DMS53 (cell line): ENCODE measurements around the gene BOD1.

Experiments used
- DNase-seq: peaks from one replicate; lab custom pipeline; 2025; lab: John Stamatoyannopoulos, UW

The BOD1 gene

DNA sequence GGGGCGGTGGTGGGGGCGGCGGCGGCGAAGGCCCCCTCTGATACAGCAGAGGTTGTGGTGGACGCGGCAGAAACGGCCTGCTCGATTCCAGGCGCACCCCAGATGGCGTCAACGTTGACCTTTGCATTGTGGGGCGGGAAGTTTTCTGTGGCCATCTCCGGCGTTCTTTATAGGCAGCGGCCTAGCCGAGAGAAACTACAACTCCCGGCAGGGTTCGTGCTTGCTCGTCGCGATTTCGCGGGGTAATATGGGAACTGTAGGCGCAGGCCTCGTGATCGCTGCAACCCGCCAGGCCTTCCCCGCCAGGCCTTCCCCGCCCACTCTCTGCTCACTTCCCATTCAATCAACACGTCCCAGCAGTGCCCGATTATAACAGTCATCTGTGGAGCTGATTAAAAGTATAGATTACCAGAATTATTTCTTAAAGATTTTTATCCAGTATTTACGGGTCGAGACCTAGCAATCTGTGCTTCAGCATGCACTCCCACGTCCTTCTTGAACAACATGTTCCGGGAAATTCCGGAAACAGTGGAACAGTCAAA lies at the start of gene BOD1:
TSS of gene BOD1 (minus strand) at position 74 of the 542 bp plus-strand sequence. CDS start 214 bp downstream, outside the sequence.
- peak; percentile 99 for DNase-seq

- DNase-seq, result no peak
Observed at GRCh38 chr5:173665326-173665725, 48.9 kb upstream of the BOD1 start.

DNA sequence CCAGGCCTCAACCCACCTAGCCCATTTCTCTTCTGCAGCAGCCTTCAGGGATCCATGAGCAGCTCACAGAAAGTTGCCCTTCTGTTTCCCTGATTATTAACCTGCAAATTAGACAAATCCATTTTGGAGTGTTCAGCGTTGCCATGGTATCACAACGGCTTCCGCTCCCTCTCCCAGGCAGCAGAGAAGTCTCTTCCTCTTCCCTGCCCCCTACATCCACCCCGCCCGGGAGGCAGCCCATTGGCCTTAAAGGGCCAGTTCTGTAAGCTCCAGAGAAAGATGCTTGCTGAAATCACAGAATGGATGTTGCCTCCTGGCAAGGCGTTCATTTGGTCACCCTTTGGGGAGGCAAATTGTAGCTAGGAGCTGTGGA lies 47.7 kb upstream of the BOD1 start:
- DNase-seq, result no peak

DNA sequence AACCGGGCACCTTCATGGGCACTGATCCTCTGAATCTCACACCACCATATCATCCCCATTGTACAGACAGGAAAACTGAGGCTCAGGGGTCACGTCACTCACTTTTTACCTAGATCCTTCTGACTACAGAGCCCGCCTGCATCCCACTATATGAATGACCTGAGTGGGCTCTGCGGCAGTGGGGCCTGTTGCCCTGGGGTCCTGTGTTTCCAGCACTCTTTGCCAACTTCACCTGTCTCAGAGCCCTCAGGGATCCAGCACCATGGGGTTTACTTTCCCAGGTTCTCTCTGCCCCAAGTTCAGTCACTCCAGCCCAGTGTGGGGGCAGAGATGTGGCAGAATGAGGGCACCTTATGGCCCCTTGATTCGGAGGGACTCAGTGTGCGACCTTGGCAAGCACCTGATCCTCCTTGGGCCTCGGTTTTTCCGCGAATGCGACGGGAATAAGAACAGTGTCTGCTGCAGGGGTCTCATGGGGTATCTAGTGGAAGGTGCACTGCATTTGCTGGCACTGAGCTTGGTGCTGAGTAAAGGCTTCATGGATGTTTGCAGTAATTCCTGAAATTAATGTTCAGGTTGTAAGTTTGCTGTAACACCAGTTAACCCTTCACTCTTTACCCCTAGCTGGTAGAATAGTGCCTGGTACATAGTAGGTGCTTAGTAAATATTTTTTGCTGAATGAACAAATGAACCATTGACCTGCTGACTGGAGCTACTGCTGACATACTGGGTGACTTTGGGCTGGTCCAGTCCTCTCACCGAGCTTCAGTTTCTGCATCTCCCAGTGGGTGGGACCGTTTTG lies 47.1 kb upstream of the BOD1 start:
- no peak for DNase-seq

GRCh38 chr5:173662581-173663351 lies 46.3 kb upstream of the BOD1 start:
- DNase-seq, result peak; percentile 41

- no peak for DNase-seq
Observed at GRCh38 chr5:173660481-173661280, 44.2 kb upstream of the BOD1 start.

- DNase-seq, result no peak
Observed at GRCh38 chr5:173659423-173659822, 43.0 kb upstream of the BOD1 start.

DNA sequence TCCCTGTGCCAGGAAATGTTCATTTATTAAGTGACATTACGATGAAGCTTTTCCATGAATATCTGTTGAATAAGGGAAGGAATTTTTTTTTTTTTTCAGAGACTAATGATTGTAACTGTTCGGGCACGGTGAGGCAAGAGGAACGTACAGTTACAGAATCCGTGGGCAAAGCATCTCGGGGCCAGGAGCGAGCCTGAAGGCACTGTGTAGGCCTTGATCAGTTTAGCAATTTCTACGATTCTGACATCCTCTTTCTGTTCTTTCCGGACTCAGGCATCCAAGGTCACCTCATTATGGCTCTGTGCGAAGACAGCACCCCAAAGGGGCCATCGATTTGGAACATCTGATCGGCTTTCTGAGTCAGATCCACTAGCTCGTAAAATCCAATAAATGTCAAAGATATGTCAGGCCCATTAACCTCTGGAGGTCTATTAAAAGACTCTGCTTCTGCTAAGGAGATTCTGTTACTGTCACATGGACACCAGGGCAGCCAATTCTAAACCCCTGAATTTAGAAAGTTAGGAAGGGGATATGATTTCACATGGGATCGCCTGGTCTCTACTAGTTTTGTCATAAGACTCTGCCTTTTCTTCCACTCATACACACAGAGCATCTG lies 41.4 kb upstream of the BOD1 start:
- no peak for DNase-seq

DNA sequence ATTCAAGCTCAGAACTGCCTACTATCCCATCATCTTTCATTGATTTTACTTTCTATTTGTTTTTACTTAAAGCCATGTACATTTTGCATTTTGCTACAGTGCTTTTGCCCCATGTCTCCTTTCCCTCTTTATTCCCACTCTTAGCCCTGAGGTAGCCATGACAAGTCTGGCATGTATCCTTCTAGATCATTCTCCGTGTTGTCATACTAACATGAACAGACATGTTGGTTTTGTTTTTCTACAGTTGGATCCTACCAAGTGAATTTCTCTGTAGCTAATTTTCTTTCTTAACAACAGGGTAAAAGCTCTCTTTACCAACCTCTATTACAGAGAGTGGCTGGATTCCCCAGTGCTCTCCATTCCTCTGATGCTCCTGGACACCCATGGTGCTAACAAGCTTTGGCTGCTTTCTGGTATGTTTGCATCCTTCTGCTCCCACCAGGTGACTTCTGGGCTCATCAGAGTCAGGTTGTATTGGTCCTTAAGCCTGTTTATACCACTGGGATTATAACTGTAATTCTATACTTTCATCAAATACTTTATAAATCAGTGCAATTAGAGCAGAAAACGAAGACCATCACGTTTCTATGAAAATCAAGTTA lies 38.8 kb upstream of the BOD1 start:
- no peak for DNase-seq

- DNase-seq, result no peak
Observed at GRCh38 chr5:173653822-173654523, 37.5 kb upstream of the BOD1 start.

- DNase-seq, result no peak
Observed at GRCh38 chr5:173648308-173648866, 31.9 kb upstream of the BOD1 start.

DNA sequence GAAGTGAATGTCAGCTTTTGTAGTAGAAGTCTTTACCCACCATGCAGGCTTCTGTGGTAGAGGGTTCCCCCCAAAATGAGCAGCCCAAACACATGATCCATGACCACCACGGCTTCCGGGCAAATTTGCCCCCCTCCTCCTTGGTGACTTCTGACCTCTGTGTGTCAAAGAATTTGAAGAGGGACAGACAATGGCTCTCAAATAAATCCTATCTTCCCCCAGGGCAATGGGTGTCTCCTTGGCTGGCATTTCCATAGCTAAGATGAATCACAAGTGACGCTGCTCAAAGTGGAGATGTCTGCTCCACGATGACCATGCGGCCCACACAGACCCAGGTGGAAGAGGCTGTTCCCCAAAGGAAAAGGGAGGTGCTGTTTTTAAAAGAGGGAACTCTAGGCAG lies 30.2 kb upstream of the BOD1 start:
- DNase-seq, result no peak

GRCh38 chr5:173645890-173646574 lies 29.6 kb upstream of the BOD1 start:
- DNase-seq, result no peak

DNA sequence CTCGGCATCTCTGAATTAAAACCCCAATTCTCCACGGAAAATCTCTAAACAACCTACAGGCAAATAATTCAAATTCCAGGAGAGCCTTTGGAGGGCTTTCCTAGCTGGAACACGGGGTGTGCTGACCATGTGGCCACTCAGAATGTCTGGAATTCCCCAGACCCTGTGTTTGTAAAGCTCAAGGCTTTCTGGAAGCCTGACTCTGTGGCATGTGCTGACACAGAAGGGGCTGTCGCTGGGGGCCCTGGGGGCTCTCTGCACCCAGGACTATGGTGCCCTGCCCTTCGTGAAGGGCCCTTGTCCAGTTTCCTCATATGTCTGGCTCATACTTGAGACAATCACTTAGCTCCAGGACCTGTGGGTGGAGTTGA lies 29.0 kb upstream of the BOD1 start:
- DNase-seq, result no peak

DNA sequence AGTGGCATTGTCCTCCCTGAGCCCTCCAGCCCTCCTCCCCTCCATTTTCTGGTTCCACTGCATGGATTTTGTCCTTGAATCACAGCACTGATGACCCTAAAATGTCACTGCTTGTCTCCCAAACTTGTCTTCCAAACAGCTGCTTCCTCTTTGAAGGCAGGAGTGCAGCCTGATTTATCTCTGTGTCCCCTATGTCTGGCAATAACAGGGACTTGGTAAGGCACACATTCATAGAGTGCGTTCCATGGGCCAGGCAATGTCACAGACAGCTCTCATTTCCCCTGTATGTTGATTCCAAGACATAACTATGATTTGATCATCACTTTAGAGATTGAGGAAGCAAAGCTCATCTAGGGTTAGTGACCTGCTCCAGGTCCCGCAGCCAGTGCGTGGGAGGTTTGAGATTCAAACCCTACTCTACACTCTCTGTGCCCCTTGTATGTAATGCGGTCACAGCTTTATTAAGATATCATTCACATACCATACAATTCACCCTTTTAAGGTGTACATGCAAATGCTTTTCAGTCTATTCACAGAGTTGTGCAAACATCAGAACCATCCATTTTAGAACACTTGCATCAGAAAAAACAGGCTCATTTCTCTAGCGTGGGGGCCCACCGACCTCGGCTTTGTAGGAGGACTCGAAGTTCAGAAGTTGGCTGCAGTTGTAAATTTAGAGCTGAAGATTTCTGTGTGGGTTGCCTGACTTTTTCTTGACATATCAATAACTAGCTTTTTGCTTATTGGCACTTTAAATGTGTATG lies 28.4 kb upstream of the BOD1 start:
- DNase-seq, result no peak

- DNase-seq, result peak; percentile 93
Observed at GRCh38 chr5:173643964-173644363, 27.5 kb upstream of the BOD1 start.

DNA sequence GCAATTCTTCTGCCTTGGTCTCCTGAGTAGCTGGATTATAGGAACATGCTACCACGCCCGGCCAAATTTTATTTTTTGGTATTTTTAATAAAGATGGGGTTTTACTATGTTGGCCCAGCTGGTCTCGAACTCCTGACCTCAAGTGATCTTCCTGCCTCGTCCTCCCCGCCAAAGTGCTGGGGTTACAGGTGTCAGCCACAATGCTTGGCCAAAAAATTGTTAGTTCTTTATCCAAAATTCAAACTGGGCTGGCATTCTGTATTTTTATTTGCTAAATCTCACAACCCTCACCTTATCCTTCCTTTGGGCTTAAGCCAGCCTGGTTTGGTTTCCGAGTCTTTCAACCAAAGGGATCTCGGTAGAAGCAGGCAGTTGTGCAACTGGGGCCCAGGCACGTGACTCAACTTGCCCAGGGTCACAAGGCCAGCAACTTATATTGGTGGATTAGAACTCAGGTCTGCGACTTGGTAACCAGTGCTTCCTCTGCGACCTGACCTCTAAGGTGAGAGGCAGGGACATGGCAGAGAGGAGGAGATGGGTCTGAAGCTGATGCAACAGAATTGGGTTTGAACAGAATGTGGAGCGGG lies 26.5 kb upstream of the BOD1 start:
- DNase-seq, result no peak

DNA sequence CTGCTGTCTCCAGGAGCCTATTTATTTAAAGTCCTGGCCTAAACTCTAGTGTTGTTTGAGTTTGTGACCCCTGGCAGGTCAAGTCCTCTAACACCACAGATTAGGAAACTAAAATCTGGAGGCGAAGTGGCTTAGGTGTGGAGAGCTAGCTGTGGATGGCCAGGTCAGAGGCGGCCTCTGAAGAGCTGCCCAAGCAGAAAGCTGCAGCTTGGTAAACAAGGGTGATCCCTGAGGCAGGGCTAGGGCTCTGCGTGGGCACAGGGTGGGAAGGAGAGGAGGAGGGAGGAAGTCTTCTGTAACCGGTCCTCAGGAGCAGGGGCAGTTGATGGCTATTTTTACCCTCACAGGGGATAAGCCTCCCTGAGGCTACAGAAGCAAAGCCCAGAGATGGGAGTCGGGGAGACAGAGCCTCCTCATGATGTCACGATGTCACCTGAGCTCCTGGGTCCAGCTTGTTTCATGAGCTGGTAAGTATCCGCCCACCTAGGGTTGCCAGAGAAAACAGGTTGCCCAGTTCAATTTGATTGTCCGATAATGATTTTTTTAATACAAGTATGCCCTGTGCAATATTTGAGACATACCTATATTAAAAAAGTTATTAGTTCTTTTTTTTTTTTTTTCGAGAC lies 25.9 kb upstream of the BOD1 start:
- peak; percentile 73 for DNase-seq
